Spleen (tissue), 11 donors: ENCODE measurements around the gene MFSD2B. TPM values are rescaled to one million over a fixed set of nuclear protein-coding genes. Genes with fewer than 3 reads are reported as not detected.

ENCODE experiments used
- DNase-seq: peaks from one replicate; pipeline ENCODE4 v3.0.0-alpha.2; 2020
- H3K27ac ChIP-seq, 8 donors: fragments of 200-600 bp; sonication (generic) in 7 of 8; 1 replicate in 4 of 8; 2 replicates in 4 of 8; pipeline versions ENCODE4 v1.5.0 to v1.8.0; 2016 to 2021; ENCODE audit warnings: inconsistent platforms in 4 of 8, mild to moderate bottlenecking in 4 of 8, moderate library complexity in 1 of 8
- H3K27me3 ChIP-seq, 7 donors: fragments of 200-600 bp; sonication (generic) in 6 of 7; replicated peaks in 1 of 7; 1 replicate in 4 of 7; 2 replicates in 3 of 7; pipeline versions ENCODE4 v1.5.0 to v1.8.0; 2016 to 2021; ENCODE audit warnings: inconsistent platforms in 3 of 7, mild to moderate bottlenecking in 1 of 7
- H3K36me3 ChIP-seq, 6 donors: fragments of 200-600 bp; sonication (generic) in 5 of 6; 1 replicate in 4 of 6; 2 replicates in 2 of 6; pipeline versions ENCODE4 v1.5.0 to v1.8.0; 2016 to 2021; ENCODE audit warnings: inconsistent platforms in 2 of 6
- H3K4me1 ChIP-seq, 6 donors: fragments of 200-600 bp; sonication (generic) in 5 of 6; 1 replicate in 3 of 6; 2 replicates in 3 of 6; pipeline versions ENCODE4 v1.5.0 to v1.8.0; 2016 to 2021; ENCODE audit warnings: inconsistent platforms in 3 of 6
- H3K4me3 ChIP-seq, 8 donors: fragments of 200-600 bp; sonication (generic) in 7 of 8; 1 replicate in 4 of 8; 2 replicates in 4 of 8; pipeline versions ENCODE4 v1.5.0 to v1.8.0; 2016 to 2021; ENCODE audit warnings: inconsistent platforms in 4 of 8, mild to moderate bottlenecking in 4 of 8, moderate library complexity in 2 of 8
- H3K9me3 ChIP-seq, 8 donors: fragments of 200-600 bp; sonication (generic) in 7 of 8; 1 replicate in 4 of 8; 2 replicates in 4 of 8; pipeline versions ENCODE4 v1.5.0 to v1.8.0; 2016 to 2021; ENCODE audit warnings: inconsistent platforms in 4 of 8
- POLR2A ChIP-seq, 3 donors: fragments of 450-650 bp; IDR thresholded peaks; one replicate each; pipeline ENCODE4 v1.5.1; 2017; ENCODE audit warnings: antibody characterized with exemption in 3 of 3, mild to moderate bottlenecking in 1 of 3
- POLR2AphosphoS5 ChIP-seq, 3 donors: sonication (generic); formaldehyde crosslinking; IDR thresholded peaks; one replicate each; pipeline ENCODE4 v1.5.1; 2017; ENCODE audit warnings: antibody characterized with exemption in 3 of 3
- WGBS, 5 donors: extraction: QIAGEN DNeasy Blood & Tissue Kit in 3 of 5; methylation state at CpG; one replicate each; pipeline versions ENCODE4 v1.1.5 to v1.1.7; 2013 to 2018; 5-methylcytosine and 5-hydroxymethylcytosine counted together
- intact Hi-C: fragments of 100-400 bp; cut with DNase I; formaldehyde crosslinking; loops from one replicate; pipeline ENCODE4 v1.15.0; 2023; ENCODE audit warnings: low total_unique reads
- polyA plus RNA-seq, 3 donors: library from polyadenylated mRNA; stranded (reverse); fragments of 200-250 nt; gene quantifications; one replicate each; pipeline ENCODE4 v1.2.1, GENCODE V29; 2013
- total RNA-seq, 7 donors: library from RNA; depleted of rRNA in 3 of 7; stranded (reverse); fragments of >200 nt in 3 of 7; fragmentation: NEBNext Ultra II Directional in 4 of 7; extraction: Animal tissue kit (Norgen Biotek cat#: 25700) in 4 of 7; gene quantifications; one replicate each; pipeline versions ENCODE4 v1.1.0 to v1.2.1, GENCODE V29; 2016 to 2021
- TF ChIP-seq, protein P1 (sequence below), 11 experiments: fragments of 200-600 bp in 7 of 11; fragments of 450-650 bp in 4 of 11; sonication (generic) in 4 of 11; IDR thresholded peaks in 8 of 11; conservative IDR thresholded peaks in 3 of 11; 1 replicate in 7 of 11; 2 replicates in 4 of 11; pipeline versions ENCODE4 v1.4.0 to v1.8.0; 2016 to 2021; ENCODE audit warnings: antibody characterized with exemption in 11 of 11, inconsistent platforms in 4 of 11, mild to moderate bottlenecking in 1 of 11
- donor health status: healthy with polysubstance abuse.
- donor health status: DM: no; HTN: no; CAD: no; lungs with moderate emphysema.
- donor health status: DM: no; HTN: no; CAD: no.
- donor health status: Bipolar disorder and iron deficiency.
- donor health status: healthy.
- donor health status: DM: no; HTN: no; CAD: no.
- donor health status: DM: yes; HTN: yes; CAD: no.

Gene MFSD2B
- total and polyA plus RNA-seq, 10 donors = 0.09 to 3.1 (median 0.52) TPM

DNA sequence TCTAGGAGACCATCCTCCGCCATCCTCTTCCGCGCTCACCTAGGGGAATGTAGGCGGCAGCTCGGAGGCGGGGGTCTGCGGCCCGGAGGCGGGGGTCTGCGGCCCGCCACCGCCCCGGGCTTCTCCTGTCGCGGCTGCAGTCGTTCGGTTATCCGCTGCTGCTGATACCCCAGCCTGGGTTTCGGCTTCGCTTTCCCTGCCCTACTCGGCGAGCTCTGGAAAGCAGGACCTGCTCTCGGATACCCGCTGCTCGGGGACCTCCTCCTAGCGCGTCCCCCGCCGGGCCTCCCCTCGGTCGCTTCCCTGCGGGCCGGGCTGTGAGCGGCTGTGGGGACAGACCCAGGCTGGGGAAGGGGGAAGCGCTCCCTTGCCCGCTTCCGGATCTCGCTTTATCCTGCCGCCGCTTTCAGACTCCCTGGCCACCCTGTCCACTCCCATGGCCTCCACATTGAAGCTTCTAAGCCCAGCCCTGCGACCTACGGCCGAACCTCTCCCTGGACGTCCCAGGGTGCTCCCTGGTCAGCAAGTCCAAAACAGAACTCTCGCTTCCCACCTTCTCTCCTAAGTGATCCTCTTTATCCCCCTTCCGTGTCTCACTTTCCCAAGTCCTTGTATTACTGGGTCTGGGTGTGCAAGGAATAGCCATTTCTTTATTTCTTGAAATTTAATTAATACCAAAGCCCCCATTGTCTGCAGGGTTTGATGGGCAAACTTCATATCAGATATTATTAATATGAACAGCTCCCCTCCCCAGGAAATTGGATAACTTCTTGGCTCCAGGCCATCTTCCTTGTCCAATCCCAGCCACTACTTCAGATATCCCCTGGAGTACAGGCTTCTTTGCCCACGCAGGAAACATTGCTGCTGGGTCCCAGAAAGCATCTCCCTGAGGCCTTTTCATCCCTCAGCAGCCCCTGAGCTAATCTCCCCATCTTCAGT lies 40.4 kb downstream of the MFSD2B start:
- Histone ChIP-seq H3K9me3 (no peaks in the 10 kb centered on the region), H3K27me3 (peaks cover 0 to 27% (median 0%) of the 10 kb centered on the region in 7 donors), H3K4me1 (peaks cover 18 to 47% (median 37%) of the 10 kb centered on the region in 6 donors), H3K27ac (peak overlapping the region in 6 of 8 donors; percentile 20 to 61 (median 50)), H3K4me3 (peak overlapping the region; percentile 52 to 89 (median 62)), H3K36me3 (no peaks in the 10 kb centered on the region)
- DNase-seq = peak; percentile 84
- intact Hi-C loops = no loop called here
- WGBS, 5 donors = 10 to 15% (median 11%) methylated on average over 24 to 47 of the region's 47 CpGs
- TF ChIP-seq POLR2AphosphoS5 (IDR thresholded peaks at IDR 0.05) (peak in 1 of 3 donors; percentile 17), POLR2A (IDR thresholded peaks at IDR 0.05) (no peak)
- TF ChIP-seq, protein P1, sequence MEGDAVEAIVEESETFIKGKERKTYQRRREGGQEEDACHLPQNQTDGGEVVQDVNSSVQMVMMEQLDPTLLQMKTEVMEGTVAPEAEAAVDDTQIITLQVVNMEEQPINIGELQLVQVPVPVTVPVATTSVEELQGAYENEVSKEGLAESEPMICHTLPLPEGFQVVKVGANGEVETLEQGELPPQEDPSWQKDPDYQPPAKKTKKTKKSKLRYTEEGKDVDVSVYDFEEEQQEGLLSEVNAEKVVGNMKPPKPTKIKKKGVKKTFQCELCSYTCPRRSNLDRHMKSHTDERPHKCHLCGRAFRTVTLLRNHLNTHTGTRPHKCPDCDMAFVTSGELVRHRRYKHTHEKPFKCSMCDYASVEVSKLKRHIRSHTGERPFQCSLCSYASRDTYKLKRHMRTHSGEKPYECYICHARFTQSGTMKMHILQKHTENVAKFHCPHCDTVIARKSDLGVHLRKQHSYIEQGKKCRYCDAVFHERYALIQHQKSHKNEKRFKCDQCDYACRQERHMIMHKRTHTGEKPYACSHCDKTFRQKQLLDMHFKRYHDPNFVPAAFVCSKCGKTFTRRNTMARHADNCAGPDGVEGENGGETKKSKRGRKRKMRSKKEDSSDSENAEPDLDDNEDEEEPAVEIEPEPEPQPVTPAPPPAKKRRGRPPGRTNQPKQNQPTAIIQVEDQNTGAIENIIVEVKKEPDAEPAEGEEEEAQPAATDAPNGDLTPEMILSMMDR (IDR thresholded peaks at IDR 0.05 in 8 of 11, conservative IDR thresholded peaks at IDR 0.05 in 3 of 11) = no peak

DNA sequence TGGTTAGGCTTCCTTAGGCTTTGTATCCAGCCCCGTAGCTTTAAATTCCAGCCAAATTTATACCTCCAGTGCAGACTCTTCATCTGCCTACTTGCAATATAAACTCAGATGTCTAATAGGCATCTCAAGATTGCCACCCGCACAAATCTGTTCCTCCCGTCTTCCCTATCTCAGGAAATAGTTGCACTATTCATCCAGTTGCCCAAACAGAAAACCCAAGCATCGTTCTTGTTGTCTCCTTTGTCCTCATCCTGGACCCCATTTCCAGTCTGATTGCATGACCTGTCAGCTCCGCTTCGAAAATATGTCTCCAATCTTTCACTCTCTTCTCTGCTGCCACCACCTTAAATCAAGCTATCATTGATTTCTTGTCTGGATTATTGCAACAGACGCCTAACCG lies 41.9 kb downstream of the MFSD2B start:
- H3K9me3 ChIP-seq = peaks cover 0 to 4% (median 0%) of the 10 kb centered on the region in 8 donors
- peaks cover 10 to 34% (median 25%) of the 10 kb centered on the region in 6 donors for H3K4me1 ChIP-seq
- TF ChIP-seq POLR2AphosphoS5 (IDR thresholded peaks at IDR 0.05) = no peak
- TF ChIP-seq, protein P1 (IDR thresholded peaks at IDR 0.05 in 8 of 11, conservative IDR thresholded peaks at IDR 0.05 in 3 of 11) = no peak
- no peak for TF ChIP-seq POLR2A (IDR thresholded peaks at IDR 0.05)
- H3K4me3 ChIP-seq = no peak overlapping the region
- DNase-seq = no peak
- WGBS, 5 donors = 69 to 86% (median 79%) methylated on average over 8 of the region's 8 CpGs
- peaks cover 0 to 27% (median 0%) of the 10 kb centered on the region in 7 donors for H3K27me3 ChIP-seq
- no peak overlapping the region for H3K27ac ChIP-seq
- intact Hi-C loops = no loop called here
- no peaks in the 10 kb centered on the region for H3K36me3 ChIP-seq

DNA sequence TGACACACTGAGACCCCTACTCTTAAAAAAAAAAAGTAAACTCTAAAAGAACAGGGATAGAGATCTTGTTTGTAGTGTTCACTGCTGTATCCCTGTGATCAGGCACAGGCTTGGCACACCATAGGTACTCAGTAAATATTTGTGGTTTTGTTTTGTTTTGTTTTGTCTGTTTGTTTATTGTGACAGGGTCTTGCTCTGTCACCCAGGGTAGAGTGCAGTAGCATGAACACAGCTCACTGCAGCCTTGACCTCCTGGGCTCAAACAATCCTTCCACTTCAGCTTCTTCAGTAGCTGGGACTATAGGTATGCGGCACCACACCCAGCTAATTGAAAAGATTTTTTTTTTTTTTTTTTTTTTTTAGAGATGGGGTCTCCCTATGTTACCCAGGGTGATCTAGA lies 43.1 kb downstream of the MFSD2B start:
- whole genome bisulfite sequencing, 5 donors = 90 to 100% (median 100%) methylated on average over 1 of the region's 1 CpG
- intact Hi-C loops = no loop called here
- TF ChIP-seq POLR2A (IDR thresholded peaks at IDR 0.05) (no peak), POLR2AphosphoS5 (IDR thresholded peaks at IDR 0.05) (no peak)
- TF ChIP-seq, protein P1 (IDR thresholded peaks at IDR 0.05 in 8 of 11, conservative IDR thresholded peaks at IDR 0.05 in 3 of 11) = no peak
- Histone ChIP-seq H3K4me3 (no peak overlapping the region), H3K27me3 (peaks cover 0 to 27% (median 0%) of the 10 kb centered on the region in 7 donors), H3K4me1 (peaks cover 8 to 26% (median 19%) of the 10 kb centered on the region in 6 donors), H3K9me3 (peaks cover 0 to 4% (median 0%) of the 10 kb centered on the region in 8 donors), H3K36me3 (no peaks in the 10 kb centered on the region), H3K27ac (no peak overlapping the region)
- DNase-seq = no peak
